Neural cell (in vitro differentiated cells): Measurements from ENCODE around the gene CHL1. TPM values are rescaled to one million over a fixed set of nuclear protein-coding genes. Genes with fewer than 3 reads are reported as not detected.

Experiments
- H2AFZ ChIP-seq: fragments of 200-600, 300-800 bp; sonication (generic), shearing (Covaris generic); 2 replicates; pipeline ENCODE4 v1.6.0; 2014; ENCODE audit warnings: low read depth, mild to moderate bottlenecking, antibody characterized with exemption, low read length, moderate library complexity
- H3F3A ChIP-seq: fragments of 200-600 bp; shearing (Covaris generic); 2 replicates; pipeline ENCODE4 v1.6.1; 2016; ENCODE audit warnings: mild to moderate bottlenecking, moderate library complexity, mixed read lengths, antibody characterized with exemption, low read length; ENCODE audit not compliant: insufficient read depth, poor library complexity, severe bottlenecking
- H3K27ac ChIP-seq: fragments of 200-600, 300-800 bp; sonication (generic), shearing (Covaris generic); 2 replicates; pipeline ENCODE4 v1.5.1; 2014; ENCODE audit warnings: mild to moderate bottlenecking, low read length, moderate library complexity
- H3K27me3 ChIP-seq: fragments of 300-800, 200-600 bp; sonication (generic), shearing (Covaris generic); 2 replicates; pipeline ENCODE4 v1.6.0; 2014; ENCODE audit warnings: mild to moderate bottlenecking, low read depth, low read length, moderate library complexity; ENCODE audit not compliant: insufficient read depth
- H3K36me3 ChIP-seq: fragments of 300-800, 200-600 bp; sonication (generic), shearing (Covaris generic); 2 replicates; pipeline ENCODE4 v1.5.1; 2014; ENCODE audit warnings: mild to moderate bottlenecking, antibody characterized with exemption, low read length, moderate library complexity; ENCODE audit not compliant: insufficient read depth
- H3K4me2 ChIP-seq: fragments of 300-800, 200-600 bp; sonication (generic), shearing (Covaris generic); 2 replicates; pipeline ENCODE4 v1.6.0; 2014; ENCODE audit warnings: mild to moderate bottlenecking, low read length
- H3K4me3 ChIP-seq: fragments of 300-800, 200-600 bp; sonication (generic), shearing (Covaris generic); 2 replicates; pipeline ENCODE4 v1.5.1; 2014; ENCODE audit warnings: mild to moderate bottlenecking, low read length, moderate library complexity
- H3K79me2 ChIP-seq: fragments of 200-600 bp; shearing (Covaris generic); replicated peaks from 2 replicates; pipeline ENCODE4 v1.6.0; 2014; ENCODE audit warnings: mild to moderate bottlenecking, low read length, moderate library complexity; ENCODE audit not compliant: insufficient read depth
- H3K9ac ChIP-seq: fragments of 300-800, 200-600 bp; sonication (generic), shearing (Covaris generic); 2 replicates; pipeline ENCODE4 v1.6.1; 2016; ENCODE audit warnings: mild to moderate bottlenecking, low read length, mixed read lengths
- H3K9me2 ChIP-seq: fragments of 200-600 bp; shearing (Covaris generic); 2 replicates; pipeline ENCODE4 v1.6.1; 2016; ENCODE audit warnings: mild to moderate bottlenecking, low read length, mixed read lengths; ENCODE audit not compliant: insufficient read depth
- H3K9me3 ChIP-seq: fragments of 200-600, 300-800 bp; sonication (generic), shearing (Covaris generic); 2 replicates; pipeline ENCODE4 v1.6.1; 2016; ENCODE audit warnings: mild to moderate bottlenecking, mixed run types, low read length, moderate library complexity, mixed read lengths
- H4K20me1 ChIP-seq: fragments of 200-600 bp; shearing (Covaris generic); 2 replicates; pipeline ENCODE4 v1.6.1; 2016; ENCODE audit warnings: mild to moderate bottlenecking, mixed run types; ENCODE audit not compliant: insufficient read depth
- EP300 ChIP-seq: fragments of 450-650 bp; conservative IDR thresholded peaks from 2 replicates; pipeline ENCODE4 v1.6.1; 2014; ENCODE audit warnings: antibody characterized with exemption, mild to moderate bottlenecking, moderate library complexity; ENCODE audit not compliant: poor library complexity, severe bottlenecking
- EZH2 ChIP-seq: fragments of 200-600, 300-800 bp; shearing (Covaris generic), sonication (generic); IDR thresholded peaks from 2 replicates; pipeline ENCODE4 v1.6.1; 2014; ENCODE audit warnings: antibody characterized with exemption, low read length, borderline replicate concordance, mild to moderate bottlenecking; ENCODE audit not compliant: insufficient read depth, poor library complexity, severe bottlenecking
- MXI1 ChIP-seq: fragments of 450-650 bp; conservative IDR thresholded peaks from 2 replicates; pipeline ENCODE4 v1.6.1; 2014; ENCODE audit warnings: antibody characterized with exemption, mild to moderate bottlenecking; ENCODE audit not compliant: poor library complexity, severe bottlenecking
- POLR2AphosphoS5 ChIP-seq: IDR thresholded peaks from 2 replicates; pipeline ENCODE4 v1.6.1; 2012
- RAD21 ChIP-seq: fragments of 450-650 bp; conservative IDR thresholded peaks from 2 replicates; pipeline ENCODE4 v1.6.1; 2014; ENCODE audit warnings: antibody characterized with exemption, mild to moderate bottlenecking, moderate library complexity
- REST ChIP-seq: IDR thresholded peaks from 2 replicates; pipeline ENCODE4 v1.6.1; 2012; ENCODE audit warnings: borderline replicate concordance
- SMC3 ChIP-seq: fragments of 450-650 bp; conservative IDR thresholded peaks from 2 replicates; pipeline ENCODE4 v1.6.1; 2014; ENCODE audit warnings: antibody characterized with exemption, mild to moderate bottlenecking, moderate library complexity; ENCODE audit not compliant: poor library complexity
- TAF1 ChIP-seq: IDR thresholded peaks from 2 replicates; pipeline ENCODE4 v1.6.1; 2012; ENCODE audit warnings: low read depth
- polyA plus RNA-seq: library from polyadenylated mRNA; depleted of rRNA; stranded (reverse); fragments of >200 nt; gene quantifications from 2 replicates; pipeline ENCODE4 v1.2.3, GENCODE V29; 2014
- TF ChIP-seq, protein P1 (sequence below): fragments of 450-650 bp; IDR thresholded peaks from 2 replicates; pipeline ENCODE4 v1.5.1; 2014; ENCODE audit warnings: antibody characterized with exemption, mild to moderate bottlenecking, moderate library complexity; ENCODE audit not compliant: poor library complexity, severe bottlenecking

The CHL1 gene
- polyA plus RNA-seq, 1 donor from 2014 or later: 199 TPM

DNA sequence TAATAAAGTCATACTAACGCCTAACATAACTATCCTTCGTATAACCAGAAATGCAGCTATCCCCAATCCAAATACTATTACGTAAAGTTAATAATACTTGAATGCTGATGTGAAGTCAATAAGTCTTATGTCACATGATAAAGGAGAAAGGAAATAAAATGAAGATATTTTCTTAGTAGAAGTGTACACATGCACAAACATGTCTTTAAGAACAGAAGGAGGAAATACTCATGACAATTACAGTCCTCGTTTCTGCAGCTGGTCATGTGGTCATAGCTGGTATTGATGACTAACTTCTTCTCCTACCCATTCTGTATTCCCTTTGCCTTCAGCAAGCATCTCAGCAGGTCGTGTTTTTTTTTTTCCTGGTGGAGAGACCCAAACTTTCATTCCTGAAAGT, 244.3 kb downstream of the CHL1 start:
- H3K27me3 ChIP-seq: no peaks in the 10 kb centered on the region
- no peaks in the 10 kb centered on the region for H3K9me2 ChIP-seq
- no peak overlapping the region for H3K4me3 ChIP-seq
- no peak overlapping the region for H3K9ac ChIP-seq
- H3F3A ChIP-seq: peaks cover under 1% of the 10 kb centered on the region
- no peak overlapping the region for H3K27ac ChIP-seq
- no peak overlapping the region for H3K4me2 ChIP-seq
- no peaks in the 10 kb centered on the region for H4K20me1 ChIP-seq
- no peak overlapping the region for H2AFZ ChIP-seq
- TF ChIP-seq EP300 (no peak), REST (no peak), POLR2AphosphoS5 (no peak), MXI1 (no peak), EZH2 (no peak), RAD21 (no peak), SMC3 (no peak), TAF1 (no peak)
- TF ChIP-seq, protein P1, sequence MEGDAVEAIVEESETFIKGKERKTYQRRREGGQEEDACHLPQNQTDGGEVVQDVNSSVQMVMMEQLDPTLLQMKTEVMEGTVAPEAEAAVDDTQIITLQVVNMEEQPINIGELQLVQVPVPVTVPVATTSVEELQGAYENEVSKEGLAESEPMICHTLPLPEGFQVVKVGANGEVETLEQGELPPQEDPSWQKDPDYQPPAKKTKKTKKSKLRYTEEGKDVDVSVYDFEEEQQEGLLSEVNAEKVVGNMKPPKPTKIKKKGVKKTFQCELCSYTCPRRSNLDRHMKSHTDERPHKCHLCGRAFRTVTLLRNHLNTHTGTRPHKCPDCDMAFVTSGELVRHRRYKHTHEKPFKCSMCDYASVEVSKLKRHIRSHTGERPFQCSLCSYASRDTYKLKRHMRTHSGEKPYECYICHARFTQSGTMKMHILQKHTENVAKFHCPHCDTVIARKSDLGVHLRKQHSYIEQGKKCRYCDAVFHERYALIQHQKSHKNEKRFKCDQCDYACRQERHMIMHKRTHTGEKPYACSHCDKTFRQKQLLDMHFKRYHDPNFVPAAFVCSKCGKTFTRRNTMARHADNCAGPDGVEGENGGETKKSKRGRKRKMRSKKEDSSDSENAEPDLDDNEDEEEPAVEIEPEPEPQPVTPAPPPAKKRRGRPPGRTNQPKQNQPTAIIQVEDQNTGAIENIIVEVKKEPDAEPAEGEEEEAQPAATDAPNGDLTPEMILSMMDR: no peak
- no peaks in the 10 kb centered on the region for H3K36me3 ChIP-seq
- H3K9me3 ChIP-seq: no peaks in the 10 kb centered on the region
- no peaks in the 10 kb centered on the region for H3K79me2 ChIP-seq

- Histone ChIP-seq H4K20me1 (no peaks in the 10 kb centered on the region), H3K4me2 (no peak overlapping the region), H3K9me3 (no peaks in the 10 kb centered on the region), H3K9me2 (no peaks in the 10 kb centered on the region), H3K79me2 (no peaks in the 10 kb centered on the region), H3K27me3 (no peaks in the 10 kb centered on the region), H2AFZ (no peak overlapping the region), H3K4me3 (no peak overlapping the region), H3K36me3 (no peaks in the 10 kb centered on the region), H3K9ac (no peak overlapping the region), H3F3A (no peaks in the 10 kb centered on the region), H3K27ac (no peak overlapping the region)
- TF ChIP-seq EP300: no peak
- TF ChIP-seq POLR2AphosphoS5: no peak
These were observed 249.4 kb downstream of the CHL1 start for GRCh38 chr3:445960-446359.

GRCh38 chr3:447671-448070, 251.1 kb downstream of the CHL1 start:
- Histone ChIP-seq H3F3A (no peaks in the 10 kb centered on the region), H3K4me2 (no peak overlapping the region), H3K79me2 (no peaks in the 10 kb centered on the region), H3K4me3 (no peak overlapping the region), H2AFZ (no peak overlapping the region), H3K9ac (no peak overlapping the region), H3K27ac (no peak overlapping the region), H3K36me3 (no peaks in the 10 kb centered on the region), H3K27me3 (no peaks in the 10 kb centered on the region), H3K9me3 (no peaks in the 10 kb centered on the region), H3K9me2 (no peaks in the 10 kb centered on the region), H4K20me1 (no peaks in the 10 kb centered on the region)
- no peak for TF ChIP-seq REST
- TF ChIP-seq EP300: no peak
- no peak for TF ChIP-seq TAF1
